Tibial nerve (tissue), 4 donors: Measurements from ENCODE around the gene FADS6. TPM values are rescaled to one million over a fixed set of nuclear protein-coding genes. Genes with fewer than 3 reads are reported as not detected.

Experiments used
- DNase-seq, 2 donors: peaks; one replicate each; pipeline ENCODE4 v3.0.0-alpha.2; 2019; ENCODE audit warnings: low spot score in 2 of 2
- H3K27ac ChIP-seq, 4 donors: fragments of 200-600 bp; sonication (generic) in 3 of 4; one replicate each; pipeline ENCODE4 v1.5.1; 2017 to 2019; ENCODE audit warnings: mild to moderate bottlenecking in 1 of 4
- H3K27me3 ChIP-seq, 2 donors: fragments of 200-600 bp; sonication (generic) in 1 of 2; one replicate each; pipeline versions ENCODE4 v1.5.1 to v1.6.0; 2017 to 2019
- H3K36me3 ChIP-seq, 3 donors: fragments of 200-600 bp; sonication (generic); one replicate each; pipeline ENCODE4 v1.5.1; 2018 to 2019
- H3K4me1 ChIP-seq, 4 donors: fragments of 200-600 bp; sonication (generic) in 3 of 4; one replicate each; pipeline ENCODE4 v1.5.1; 2017 to 2019
- H3K4me3 ChIP-seq, 4 donors: fragments of 200-600 bp; sonication (generic) in 3 of 4; one replicate each; pipeline ENCODE4 v1.5.1; 2017 to 2019; ENCODE audit warnings: mild to moderate bottlenecking in 1 of 4, moderate library complexity in 1 of 4
- H3K9me3 ChIP-seq, 4 donors: fragments of 200-600 bp; sonication (generic) in 3 of 4; one replicate each; pipeline ENCODE4 v1.5.1; 2017 to 2019
- EP300 ChIP-seq, 2 donors: sonication (generic); formaldehyde crosslinking; IDR thresholded peaks; one replicate each; pipeline ENCODE4 v1.6.1; 2017; ENCODE audit warnings: antibody characterized with exemption in 2 of 2, mild to moderate bottlenecking in 1 of 2
- POLR2A ChIP-seq, 2 donors: fragments of 450-650 bp; IDR thresholded peaks; one replicate each; pipeline ENCODE4 v1.6.1; 2017; ENCODE audit warnings: antibody characterized with exemption in 2 of 2, mild to moderate bottlenecking in 2 of 2, moderate library complexity in 2 of 2
- WGBS, 2 donors: methylation state at CpG; one replicate each; pipeline ENCODE4 v1.1.5; 2018; 5-methylcytosine and 5-hydroxymethylcytosine counted together
- total RNA-seq, 4 donors: library from RNA; depleted of rRNA; stranded (reverse); fragments of >200 nt; gene quantifications; one replicate each; pipeline ENCODE4 v1.1.0, GENCODE V29; 2016
- TF ChIP-seq, protein P1 (sequence below), 5 experiments: fragments of 200-600 bp in 3 of 5; fragments of 450-650 bp in 2 of 5; sonication (generic) in 3 of 5; IDR thresholded peaks; one replicate each; pipeline ENCODE4 v1.5.1; 2016 to 2019; ENCODE audit warnings: antibody characterized with exemption in 5 of 5, mild to moderate bottlenecking in 3 of 5, moderate library complexity in 2 of 5

Gene FADS6
- total RNA-seq, 4 donors from 2014 or later, result not detected

DNA sequence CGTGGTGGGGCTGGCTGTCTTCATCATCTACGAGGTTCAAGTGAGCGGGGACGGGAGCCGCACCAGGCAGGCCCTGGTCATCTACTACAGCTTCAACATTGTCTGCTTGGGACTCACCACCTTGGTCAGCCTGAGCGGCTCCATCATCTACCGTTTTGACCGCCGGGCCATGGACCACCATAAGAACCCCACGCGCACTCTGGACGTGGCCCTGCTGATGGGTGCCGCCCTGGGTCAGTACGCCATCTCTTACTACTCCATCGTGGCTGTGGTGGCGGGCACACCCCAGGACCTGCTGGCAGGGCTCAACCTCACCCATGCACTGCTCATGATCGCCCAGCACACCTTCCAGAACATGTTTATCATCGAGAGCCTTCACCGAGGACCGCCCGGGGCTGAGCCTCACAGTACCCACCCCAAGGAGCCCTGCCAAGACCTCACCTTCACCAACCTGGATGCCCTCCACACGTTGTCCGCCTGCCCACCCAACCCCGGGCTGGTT, 37.2 kb upstream of the FADS6 start:
- H3K9me3 ChIP-seq, result no peaks in the 10 kb centered on the region
- no peak overlapping the region for H3K27ac ChIP-seq
- no peaks in the 10 kb centered on the region for H3K36me3 ChIP-seq
- H3K4me1 ChIP-seq, result peaks cover 0 to 4% (median 0%) of the 10 kb centered on the region in 4 donors
- 93 to 94% methylated on average over 23 of the region's 24 CpGs for WGBS, 2 donors
- no peak overlapping the region for H3K4me3 ChIP-seq
- peaks cover 0 to 74% of the 10 kb centered on the region in 2 donors for H3K27me3 ChIP-seq
- TF ChIP-seq, protein P1, sequence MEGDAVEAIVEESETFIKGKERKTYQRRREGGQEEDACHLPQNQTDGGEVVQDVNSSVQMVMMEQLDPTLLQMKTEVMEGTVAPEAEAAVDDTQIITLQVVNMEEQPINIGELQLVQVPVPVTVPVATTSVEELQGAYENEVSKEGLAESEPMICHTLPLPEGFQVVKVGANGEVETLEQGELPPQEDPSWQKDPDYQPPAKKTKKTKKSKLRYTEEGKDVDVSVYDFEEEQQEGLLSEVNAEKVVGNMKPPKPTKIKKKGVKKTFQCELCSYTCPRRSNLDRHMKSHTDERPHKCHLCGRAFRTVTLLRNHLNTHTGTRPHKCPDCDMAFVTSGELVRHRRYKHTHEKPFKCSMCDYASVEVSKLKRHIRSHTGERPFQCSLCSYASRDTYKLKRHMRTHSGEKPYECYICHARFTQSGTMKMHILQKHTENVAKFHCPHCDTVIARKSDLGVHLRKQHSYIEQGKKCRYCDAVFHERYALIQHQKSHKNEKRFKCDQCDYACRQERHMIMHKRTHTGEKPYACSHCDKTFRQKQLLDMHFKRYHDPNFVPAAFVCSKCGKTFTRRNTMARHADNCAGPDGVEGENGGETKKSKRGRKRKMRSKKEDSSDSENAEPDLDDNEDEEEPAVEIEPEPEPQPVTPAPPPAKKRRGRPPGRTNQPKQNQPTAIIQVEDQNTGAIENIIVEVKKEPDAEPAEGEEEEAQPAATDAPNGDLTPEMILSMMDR (IDR thresholded peaks at IDR 0.05), result no peak
- TF ChIP-seq EP300 (IDR thresholded peaks at IDR 0.05), result no peak
- TF ChIP-seq POLR2A (IDR thresholded peaks at IDR 0.05), result no peak
- DNase-seq, result no peak

DNA sequence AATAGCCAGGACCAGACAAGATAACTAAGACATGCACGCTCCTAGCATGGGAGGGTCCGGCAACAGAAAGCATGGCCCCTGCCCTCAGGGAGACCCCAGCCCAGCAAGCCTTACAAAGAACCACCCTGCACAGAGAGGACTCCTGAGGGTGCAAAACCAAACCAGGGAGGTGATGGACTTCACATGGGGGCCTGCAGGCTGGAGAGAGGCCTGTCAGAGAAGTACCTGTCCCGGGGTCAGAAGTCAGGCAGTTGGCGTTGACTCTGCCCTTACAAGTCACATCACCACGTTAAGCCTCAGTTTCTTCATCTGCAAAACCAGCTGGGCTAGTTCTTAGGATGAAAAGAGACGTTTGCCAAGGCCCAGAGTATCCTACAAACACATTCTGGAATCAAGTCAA, 35.4 kb upstream of the FADS6 start:
- H3K27ac ChIP-seq, result no peak overlapping the region
- H3K9me3 ChIP-seq, result no peaks in the 10 kb centered on the region
- H3K36me3 ChIP-seq, result no peaks in the 10 kb centered on the region
- peaks cover 0 to 74% of the 10 kb centered on the region in 2 donors for H3K27me3 ChIP-seq
- H3K4me3 ChIP-seq, result no peak overlapping the region
- no peak for DNase-seq
- TF ChIP-seq, protein P1 (IDR thresholded peaks at IDR 0.05), result no peak
- TF ChIP-seq EP300 (IDR thresholded peaks at IDR 0.05) (no peak), POLR2A (IDR thresholded peaks at IDR 0.05) (no peak)
- peaks cover 0 to 11% (median 6%) of the 10 kb centered on the region in 4 donors for H3K4me1 ChIP-seq
- 72 to 76% methylated on average over 6 of the region's 6 CpGs for WGBS, 2 donors

DNA sequence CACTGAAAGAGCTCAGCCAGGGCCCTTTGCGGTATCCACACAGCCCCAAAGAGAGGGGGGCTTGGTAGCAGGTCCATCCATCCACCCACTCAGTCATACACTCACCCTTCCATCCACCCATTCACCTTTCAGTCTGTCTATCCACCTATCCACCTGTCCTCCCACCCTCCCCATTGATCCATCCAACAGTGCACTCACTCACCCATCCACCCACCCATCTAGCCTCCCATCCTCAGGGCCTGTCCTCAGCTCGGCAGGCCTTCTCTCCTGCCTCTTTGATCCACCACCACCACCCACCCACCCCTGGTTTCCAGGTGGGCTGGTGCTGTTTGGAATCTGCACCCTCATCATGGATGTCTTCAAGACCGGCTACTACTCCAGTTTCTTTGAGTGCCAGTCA, 31.8 kb upstream of the FADS6 start:
- DNase-seq, result no peak
- peaks cover 0 to 45% (median 21%) of the 10 kb centered on the region in 4 donors for H3K4me1 ChIP-seq
- H3K36me3 ChIP-seq, result no peaks in the 10 kb centered on the region
- no peak overlapping the region for H3K4me3 ChIP-seq
- H3K27me3 ChIP-seq, result peaks cover 0 to 82% of the 10 kb centered on the region in 2 donors
- H3K9me3 ChIP-seq, result no peaks in the 10 kb centered on the region
- TF ChIP-seq POLR2A (IDR thresholded peaks at IDR 0.05) (no peak), EP300 (IDR thresholded peaks at IDR 0.05) (no peak)
- TF ChIP-seq, protein P1 (IDR thresholded peaks at IDR 0.05), result no peak
- no peak overlapping the region for H3K27ac ChIP-seq
- WGBS, 2 donors, result 71 to 74% methylated on average over 3 of the region's 3 CpGs

DNA sequence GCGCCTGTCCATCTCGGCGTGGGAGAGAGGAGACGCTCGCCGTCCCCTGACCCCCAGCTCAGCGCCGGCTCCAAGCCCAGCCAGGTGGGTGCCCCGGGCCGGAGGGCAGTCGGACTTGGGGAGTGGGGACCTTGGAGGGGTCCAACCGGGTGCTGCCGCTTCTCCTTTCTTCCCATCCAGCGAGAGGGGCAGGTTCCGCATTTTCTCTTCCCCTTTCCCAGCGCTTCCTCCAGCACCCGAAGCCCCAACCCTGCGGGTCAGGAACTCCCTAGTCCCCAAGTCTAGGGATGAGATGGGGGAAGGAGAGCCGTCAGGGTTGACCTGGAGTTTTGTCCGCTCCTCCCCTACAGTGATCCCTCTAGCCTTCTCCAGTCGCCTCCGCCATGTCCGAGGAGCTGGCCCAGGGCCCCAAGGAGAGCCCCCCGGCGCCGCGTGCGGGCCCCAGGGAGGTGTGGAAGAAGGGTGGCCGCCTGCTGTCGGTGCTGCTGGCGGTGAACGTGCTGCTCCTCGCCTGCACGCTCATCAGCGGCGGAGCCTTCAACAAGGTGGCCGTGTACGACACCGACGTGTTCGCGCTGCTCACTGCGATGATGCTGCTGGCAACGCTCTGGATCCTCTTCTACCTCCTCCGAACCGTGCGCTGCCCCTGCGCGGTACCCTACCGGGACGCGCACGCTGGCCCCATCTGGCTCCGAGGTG, 31.0 kb upstream of the FADS6 start, which contains the start of gene OTOP2:
TSS of gene OTOP2 (plus strand) at position 24 of the 699 bp plus-strand sequence. CDS start at position 384, 360 bp downstream.
- peak in 1 of 2 donors; percentile 9 for DNase-seq
- no peaks in the 10 kb centered on the region for H3K36me3 ChIP-seq

More for the DNA sequence above, 31.0 kb upstream of the FADS6 start, which contains the start of gene OTOP2:
- WGBS, 2 donors, result 2 to 5% methylated on average over 30 to 52 of the region's 54 CpGs
- Histone ChIP-seq H3K4me1 (peaks cover 0 to 51% (median 21%) of the 10 kb centered on the region in 4 donors), H3K9me3 (no peaks in the 10 kb centered on the region), H3K4me3 (peak within 1 kb of the TSS in 3 of 4 donors; percentile 9 to 45 (median 21)), H3K27ac (no peak within 1 kb of the TSS), H3K27me3 (peaks cover 0 to 88% of the 10 kb centered on the region in 2 donors)
- TF ChIP-seq EP300 (IDR thresholded peaks at IDR 0.05) (no peak), POLR2A (IDR thresholded peaks at IDR 0.05) (no peak)
- TF ChIP-seq, protein P1 (IDR thresholded peaks at IDR 0.05), result no peak
